ENCODE measurements around the gene BRIP1. TPM values are rescaled to one million over a fixed set of nuclear protein-coding genes. Genes with fewer than 3 reads are reported as not detected.
"Not testable (repeated sequence)": the region's sequence is repeated elsewhere in the genome, so short reads cannot be mapped to it uniquely, and the experiment has no call there.

Gene BRIP1
- total and polyA plus RNA-seq, 2 experiments from 2014 or later: 2.2 to 4.0 TPM

DNA sequence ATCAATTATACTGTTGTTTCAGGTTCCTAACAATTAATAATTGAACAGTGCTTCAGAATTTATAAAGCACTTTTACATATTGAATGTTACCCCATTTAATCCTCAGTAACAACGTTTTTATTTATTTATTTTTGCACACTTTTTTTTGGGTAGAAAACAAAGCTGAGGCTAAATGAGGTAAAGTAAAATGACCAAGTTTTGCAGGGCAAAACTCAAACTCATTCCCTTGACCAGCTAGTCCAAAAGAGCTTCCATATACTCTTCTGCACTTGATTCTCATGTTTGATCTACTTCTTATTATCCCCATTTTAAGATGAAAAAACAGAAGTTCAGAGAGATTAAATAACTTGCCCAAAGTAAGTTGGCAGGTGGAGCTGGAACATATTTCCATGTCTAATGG, 191.2 kb downstream of the BRIP1 start:
- TF ChIP-seq EZH2 (IDR thresholded peaks at IDR 0.05; ENCODE audit: insufficient read depth, poor library complexity, severe bottlenecking) (no peak), EZH2phosphoT487 (IDR thresholded peaks at IDR 0.05; ENCODE audit: insufficient read depth, low read depth) (no peak)

DNA sequence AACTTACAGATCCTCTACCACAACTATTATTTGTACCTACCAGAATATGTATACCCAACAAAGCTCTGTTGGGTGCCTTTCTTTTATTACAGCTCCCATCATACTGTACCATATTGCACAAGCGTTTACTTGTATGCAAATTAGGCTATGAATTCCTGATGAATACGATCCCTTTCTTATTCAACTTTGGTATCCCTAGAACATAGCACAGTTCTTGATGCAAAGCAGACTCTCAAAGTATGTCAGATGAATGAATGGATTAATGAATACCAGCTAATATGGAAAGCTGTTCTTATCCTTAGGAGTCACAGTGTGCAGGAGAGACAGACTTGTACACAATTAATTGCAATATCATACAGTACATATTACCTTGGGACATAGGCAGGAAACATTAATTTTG, 192.6 kb downstream of the BRIP1 start:
- Histone ChIP-seq H3K27ac (no peak overlapping the region), H3F3A (ENCODE audit: insufficient read depth) (no peaks in the 10 kb centered on the region), H3K79me2 (ENCODE audit: insufficient read depth) (no peaks in the 10 kb centered on the region), H3K4me2 (ENCODE audit: unreplicated experiment) (no peak overlapping the region), H2AFZ (no peak overlapping the region), H3K36me3 (ENCODE audit: low read depth) (no peaks in the 10 kb centered on the region), H3K4me3 (no peak overlapping the region), H3K9ac (no peak overlapping the region), H3K9me3 (ENCODE audit: low read depth) (no peaks in the 10 kb centered on the region), H3K4me1 (ENCODE audit: insufficient read depth) (no peaks in the 10 kb centered on the region), H3K9me2 (ENCODE audit: insufficient read depth) (no peaks in the 10 kb centered on the region), H4K20me1 (ENCODE audit: insufficient read depth) (no peaks in the 10 kb centered on the region), H3K27me3 (replicated peaks; ENCODE audit: insufficient read depth) (no peaks in the 10 kb centered on the region)
- no peak for TF ChIP-seq EZH2phosphoT487 (IDR thresholded peaks at IDR 0.05; ENCODE audit: insufficient read depth, low read depth)
- TF ChIP-seq EZH2 (IDR thresholded peaks at IDR 0.05; ENCODE audit: insufficient read depth, poor library complexity, severe bottlenecking): no peak
- WGBS, 2 experiments (ENCODE audit: low coverage in 1 of 2, low lambda C conversion rate in 2 of 2, missing lambda C conversion rate in 2 of 2): 21 to 24% methylated on average over 2 of the region's 2 CpGs
- in situ Hi-C loops (cut with MboI): no loop called here
- no peak for DNase-seq

More for the DNA sequence above, 191.2 kb downstream of the BRIP1 start:
- no peak overlapping the region for H3K4me2 ChIP-seq (ENCODE audit: unreplicated experiment)
- H4K20me1 ChIP-seq (ENCODE audit: insufficient read depth): no peaks in the 10 kb centered on the region
- no peak overlapping the region for H2AFZ ChIP-seq
- 64 to 81% methylated on average over 1 of the region's 1 CpG for WGBS, 2 experiments (ENCODE audit: low coverage in 1 of 2, low lambda C conversion rate in 2 of 2, missing lambda C conversion rate in 2 of 2)
- H3K9ac ChIP-seq: no peak overlapping the region
- no peak overlapping the region for H3K4me3 ChIP-seq
- DNase-seq: no peak
- no peaks in the 10 kb centered on the region for H3K27me3 ChIP-seq (replicated peaks; ENCODE audit: insufficient read depth)
- no peaks in the 10 kb centered on the region for H3F3A ChIP-seq (ENCODE audit: insufficient read depth)
- H3K9me2 ChIP-seq (ENCODE audit: insufficient read depth): no peaks in the 10 kb centered on the region
- no peaks in the 10 kb centered on the region for H3K36me3 ChIP-seq (ENCODE audit: low read depth)
- no peaks in the 10 kb centered on the region for H3K4me1 ChIP-seq (ENCODE audit: insufficient read depth)
- no peaks in the 10 kb centered on the region for H3K79me2 ChIP-seq (ENCODE audit: insufficient read depth)
- no peak overlapping the region for H3K27ac ChIP-seq
- no peaks in the 10 kb centered on the region for H3K9me3 ChIP-seq (ENCODE audit: low read depth)
- in situ Hi-C loops (cut with MboI): no loop called here

DNA sequence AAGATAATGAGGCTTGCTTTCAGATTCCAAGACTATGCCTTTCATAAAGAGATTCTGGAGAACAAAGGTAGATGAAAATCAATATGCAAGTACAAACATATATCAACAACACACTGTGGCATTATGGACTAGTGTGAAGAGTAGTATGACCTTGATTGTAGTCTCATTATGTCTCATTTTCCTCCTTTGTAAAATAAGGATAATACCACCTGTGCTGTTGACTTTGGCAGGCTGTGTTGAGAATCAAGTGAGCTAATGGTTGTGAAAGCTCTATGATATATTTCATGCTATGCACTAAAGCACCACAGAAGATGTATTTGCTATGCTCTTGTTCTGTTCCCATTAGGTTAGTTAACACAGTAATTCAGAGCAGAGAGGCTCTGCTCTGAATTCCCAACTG, 193.8 kb downstream of the BRIP1 start:
- no peak overlapping the region for H3K27ac ChIP-seq
- H3K9ac ChIP-seq: no peak overlapping the region
- no peaks in the 10 kb centered on the region for H4K20me1 ChIP-seq (ENCODE audit: insufficient read depth)
- H3K36me3 ChIP-seq (ENCODE audit: low read depth): no peaks in the 10 kb centered on the region
- H3K27me3 ChIP-seq (replicated peaks; ENCODE audit: insufficient read depth): no peaks in the 10 kb centered on the region
- in situ Hi-C loops (cut with MboI): no loop called here
- no peaks in the 10 kb centered on the region for H3F3A ChIP-seq (ENCODE audit: insufficient read depth)
- no peaks in the 10 kb centered on the region for H3K9me3 ChIP-seq (ENCODE audit: low read depth)
- no peaks in the 10 kb centered on the region for H3K9me2 ChIP-seq (ENCODE audit: insufficient read depth)
- no peak overlapping the region for H2AFZ ChIP-seq
- no peak for DNase-seq
- TF ChIP-seq EZH2 (IDR thresholded peaks at IDR 0.05; ENCODE audit: insufficient read depth, poor library complexity, severe bottlenecking): no peak
- no peak for TF ChIP-seq EZH2phosphoT487 (IDR thresholded peaks at IDR 0.05; ENCODE audit: insufficient read depth, low read depth)
- no peaks in the 10 kb centered on the region for H3K4me1 ChIP-seq (ENCODE audit: insufficient read depth)
- H3K4me3 ChIP-seq: no peak overlapping the region
- no peak overlapping the region for H3K4me2 ChIP-seq (ENCODE audit: unreplicated experiment)
- no peaks in the 10 kb centered on the region for H3K79me2 ChIP-seq (ENCODE audit: insufficient read depth)

DNA sequence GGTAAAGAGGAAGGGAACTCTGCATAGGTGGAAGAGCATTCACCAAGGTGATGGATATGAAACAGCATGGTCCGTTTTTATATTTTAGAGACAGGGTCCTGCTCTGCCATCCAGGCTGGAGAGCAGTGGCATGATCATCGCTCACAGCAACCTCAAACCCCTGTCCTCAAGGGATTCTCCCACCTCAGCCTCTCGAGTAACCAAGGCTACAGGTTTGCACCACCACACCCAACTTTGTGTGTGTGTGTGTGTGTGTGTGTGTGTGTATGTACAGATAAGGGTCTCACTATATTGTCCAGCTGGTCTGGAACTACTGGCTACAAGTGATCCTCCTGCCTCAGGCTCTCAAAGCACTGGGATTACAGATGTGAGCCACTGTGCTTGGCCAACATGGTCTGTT, 194.8 kb downstream of the BRIP1 start:
- 48 to 52% methylated on average over 3 of the region's 3 CpGs for WGBS, 2 experiments (ENCODE audit: low coverage in 1 of 2, low lambda C conversion rate in 2 of 2, missing lambda C conversion rate in 2 of 2)
- H3K4me2 ChIP-seq (ENCODE audit: unreplicated experiment): no peak overlapping the region
- no peaks in the 10 kb centered on the region for H3F3A ChIP-seq (ENCODE audit: insufficient read depth)
- H3K9me3 ChIP-seq (ENCODE audit: low read depth): no peaks in the 10 kb centered on the region
- no peak overlapping the region for H3K4me3 ChIP-seq
- TF ChIP-seq EZH2 (IDR thresholded peaks at IDR 0.05; ENCODE audit: insufficient read depth, poor library complexity, severe bottlenecking): no peak
- no peak for TF ChIP-seq EZH2phosphoT487 (IDR thresholded peaks at IDR 0.05; ENCODE audit: insufficient read depth, low read depth)
- H3K4me1 ChIP-seq (ENCODE audit: insufficient read depth): no peaks in the 10 kb centered on the region
- in situ Hi-C loops (cut with MboI): no loop called here
- H3K9ac ChIP-seq: no peak overlapping the region
- H3K27ac ChIP-seq: no peak overlapping the region
- no peaks in the 10 kb centered on the region for H4K20me1 ChIP-seq (ENCODE audit: insufficient read depth)
- no peaks in the 10 kb centered on the region for H3K27me3 ChIP-seq (replicated peaks; ENCODE audit: insufficient read depth)
- no peaks in the 10 kb centered on the region for H3K36me3 ChIP-seq (ENCODE audit: low read depth)
- no peaks in the 10 kb centered on the region for H3K79me2 ChIP-seq (ENCODE audit: insufficient read depth)
- H2AFZ ChIP-seq: no peak overlapping the region
- no peaks in the 10 kb centered on the region for H3K9me2 ChIP-seq (ENCODE audit: insufficient read depth)
- no peak for DNase-seq

DNA sequence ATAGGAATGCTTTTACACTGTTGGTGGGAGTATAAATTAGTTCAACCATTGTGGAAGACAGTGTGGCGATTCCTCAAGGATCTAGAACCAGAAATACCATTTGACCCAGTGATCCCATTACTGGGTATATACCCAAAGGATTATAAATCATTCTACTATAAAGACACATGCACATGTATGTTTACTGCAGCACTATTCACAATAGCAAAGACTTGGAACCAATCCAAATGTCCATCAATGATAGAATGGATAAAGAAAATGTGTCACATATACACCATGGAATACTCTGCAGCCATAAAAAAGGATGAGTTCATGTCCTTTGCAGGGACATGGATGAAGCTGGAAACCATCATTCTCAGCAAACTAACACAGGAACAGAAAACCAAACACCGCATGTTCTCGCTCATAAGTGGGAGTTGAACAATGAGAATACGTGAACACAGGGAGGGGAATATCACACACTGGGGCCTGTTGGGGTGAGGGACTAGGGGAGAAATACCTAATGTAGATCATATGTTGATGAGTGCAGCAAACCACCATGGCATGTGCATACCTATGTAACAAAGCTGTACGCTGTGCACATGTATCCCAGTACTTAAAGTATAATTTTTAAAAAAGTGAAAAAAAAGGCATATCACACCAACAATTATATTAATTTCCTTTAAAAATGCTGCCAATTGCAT, 196.8 kb downstream of the BRIP1 start:
- H3F3A ChIP-seq (ENCODE audit: insufficient read depth); H3K79me2 ChIP-seq (ENCODE audit: insufficient read depth); in situ Hi-C loops (cut with MboI); H3K4me3 ChIP-seq; H3K4me1 ChIP-seq (ENCODE audit: insufficient read depth); H3K36me3 ChIP-seq (ENCODE audit: low read depth); H3K9me2 ChIP-seq (ENCODE audit: insufficient read depth); H3K27ac ChIP-seq; H3K4me2 ChIP-seq (ENCODE audit: unreplicated experiment); H3K9ac ChIP-seq; H3K27me3 ChIP-seq (replicated peaks; ENCODE audit: insufficient read depth); H2AFZ ChIP-seq; DNase-seq; H3K9me3 ChIP-seq (ENCODE audit: low read depth); H4K20me1 ChIP-seq (ENCODE audit: insufficient read depth): not testable (repeated sequence)
- WGBS, 2 experiments (ENCODE audit: low coverage in 1 of 2, low lambda C conversion rate in 2 of 2, missing lambda C conversion rate in 2 of 2): 80 to 89% methylated on average over 5 of the region's 5 CpGs

All from GM23248 (cell line).